Amygdala (tissue), 56 donors: ENCODE measurements around the gene DCLRE1A.

Experiments
- DNase-seq, 56 donors: peaks; one replicate each; lab custom pipeline; 2025; lab: John Stamatoyannopoulos, UW

The DCLRE1A gene

GRCh38 chr10:113854013-113854760 is at the start of gene DCLRE1A, which contains the start of gene NHLRC2:
DCLRE1A (minus strand) TSS chr10:113854082; CDS start chr10:113853182, 900 bp downstream.
NHLRC2 (plus strand) TSS chr10:113854661; CDS start chr10:113854873, 212 bp downstream.
- peak in 55 of 56 donors; percentile 4 to 82 (median 67) for DNase-seq

DNA sequence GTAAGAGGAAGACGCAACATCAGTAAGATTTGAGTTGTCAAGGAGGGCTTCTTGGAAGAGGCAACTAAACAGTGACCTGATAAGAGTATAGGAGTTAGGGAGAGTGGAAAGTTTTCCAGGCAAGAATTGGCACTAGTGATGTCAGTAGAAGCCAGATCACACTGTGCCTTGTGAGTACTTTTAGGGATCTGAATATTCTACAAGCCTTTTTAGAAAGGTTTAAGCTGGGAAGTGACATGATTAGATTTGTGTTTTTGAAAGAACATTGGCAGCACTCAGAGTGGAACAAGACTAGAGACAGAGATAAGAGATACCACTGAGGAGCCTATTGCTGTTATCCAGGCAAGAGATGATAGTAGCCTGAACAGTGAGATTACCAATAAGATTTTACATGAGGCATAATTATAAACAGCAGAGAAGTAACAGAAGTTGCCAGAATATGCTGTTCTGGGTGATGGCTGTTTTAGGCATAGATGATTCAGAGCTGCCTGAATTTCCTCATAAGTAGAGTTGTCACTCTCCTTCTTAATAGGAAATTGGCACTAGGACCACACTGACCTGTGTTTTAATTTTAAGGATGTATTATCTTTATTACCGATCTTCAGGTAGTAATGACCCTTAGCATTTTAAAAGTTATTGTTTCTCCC is 46.2 kb upstream of the DCLRE1A start:
- no peak for DNase-seq

GRCh38 chr10:113897693-113898618 is 44.1 kb upstream of the DCLRE1A start:
- peak in 11 of 56 donors; percentile 1 to 12 (median 8) for DNase-seq

- DNase-seq = no peak
Observed at GRCh38 chr10:113895018-113895417, 41.1 kb upstream of the DCLRE1A start.

DNA sequence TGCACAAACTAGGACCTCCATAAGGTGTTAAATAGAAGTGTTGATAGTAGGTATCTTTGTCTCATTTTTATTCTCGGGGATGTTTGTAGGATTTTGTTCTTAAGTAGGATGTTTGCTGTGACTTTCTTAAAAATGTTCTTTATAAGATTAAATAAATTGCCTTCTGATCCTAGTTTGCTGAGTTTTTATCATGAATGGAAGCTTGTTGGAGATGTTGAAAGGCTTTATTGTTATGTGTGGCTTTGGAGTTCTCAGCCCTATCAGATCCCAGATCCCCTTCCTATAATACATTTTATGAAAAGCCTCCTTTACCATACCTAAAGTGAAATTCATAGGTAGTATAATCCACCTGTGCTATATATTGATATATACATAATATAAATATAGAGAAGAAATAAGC is 40.7 kb upstream of the DCLRE1A start:
- no peak for DNase-seq

DNA sequence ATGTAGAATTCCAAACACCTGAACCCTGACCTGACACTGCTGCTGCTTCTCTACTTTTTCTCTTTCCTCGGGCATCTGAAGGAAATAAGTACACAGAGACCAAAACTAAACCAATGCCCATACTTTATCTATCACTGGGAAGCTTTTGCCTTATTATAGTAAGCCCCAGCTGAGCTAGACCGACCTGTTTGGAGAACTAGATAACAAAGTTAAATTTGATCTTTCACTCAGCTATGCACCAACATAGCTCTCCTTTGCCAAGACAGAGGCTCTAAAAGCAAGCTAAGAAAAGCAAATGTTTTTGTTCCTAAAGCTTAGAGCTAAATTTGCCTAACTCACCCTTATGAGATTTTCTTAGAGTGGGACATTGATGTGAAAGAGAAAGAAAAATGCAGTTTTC is 39.7 kb upstream of the DCLRE1A start:
- no peak for DNase-seq

GRCh38 chr10:113891476-113891875 is 37.6 kb upstream of the DCLRE1A start:
- DNase-seq = peak in 18 of 56 donors; percentile 1 to 58 (median 10)

DNA sequence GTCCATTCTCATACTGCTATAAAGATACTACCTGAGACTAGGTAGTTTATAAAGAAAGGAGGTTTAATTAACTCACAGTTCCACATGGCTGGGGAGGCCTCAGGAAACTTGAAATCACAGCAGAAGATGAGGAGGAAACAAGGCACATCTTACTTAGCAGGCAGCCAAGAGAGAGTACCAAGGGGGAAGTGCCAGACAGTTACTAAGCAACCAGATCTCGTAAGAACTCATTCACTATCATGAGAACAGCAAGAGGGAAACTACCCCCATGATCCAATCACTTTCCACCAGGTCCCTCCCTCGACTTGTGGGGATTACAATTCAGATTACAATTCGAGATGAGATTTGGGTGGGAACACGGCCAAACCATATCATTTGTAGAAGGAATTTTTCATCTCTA is 36.9 kb upstream of the DCLRE1A start:
- no peak for DNase-seq

DNA sequence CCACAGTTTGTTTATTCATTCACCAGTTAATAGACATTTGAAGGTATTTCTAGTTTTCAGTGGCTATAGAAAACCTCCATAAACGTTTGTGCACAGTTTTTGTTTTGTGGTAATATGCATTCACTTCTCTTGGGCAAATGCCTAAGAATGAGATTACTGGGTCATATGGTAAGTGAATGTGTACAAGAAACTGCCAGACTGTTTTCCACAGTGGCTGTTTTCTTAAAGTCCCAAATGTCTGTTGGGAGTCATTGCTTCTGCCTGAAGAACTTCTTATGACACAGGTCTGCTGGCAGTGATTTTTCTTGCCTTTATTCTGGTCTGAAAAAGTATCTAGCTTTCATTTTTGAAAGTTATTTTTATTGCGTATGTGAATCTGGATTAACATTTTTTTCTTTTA is 36.0 kb upstream of the DCLRE1A start:
- no peak for DNase-seq

DNA sequence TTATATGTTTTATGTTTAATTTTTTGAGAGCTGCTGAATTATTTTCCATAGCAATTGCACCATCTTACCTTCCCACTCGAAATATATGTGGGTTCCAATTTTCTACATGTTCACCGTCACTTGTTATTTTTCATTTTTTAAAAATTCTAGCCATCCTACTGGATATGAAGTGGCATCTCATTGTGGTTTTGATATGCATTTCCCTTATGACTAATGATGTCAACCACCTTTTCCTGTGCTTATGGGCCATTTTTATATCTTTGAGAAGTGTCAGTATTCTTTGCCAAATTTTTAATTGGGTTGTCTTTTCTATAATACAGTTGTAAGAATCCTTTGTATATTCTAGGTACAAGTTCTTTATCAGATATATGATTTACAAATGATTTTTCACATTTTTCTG is 28.4 kb upstream of the DCLRE1A start:
- DNase-seq = no peak

DNA sequence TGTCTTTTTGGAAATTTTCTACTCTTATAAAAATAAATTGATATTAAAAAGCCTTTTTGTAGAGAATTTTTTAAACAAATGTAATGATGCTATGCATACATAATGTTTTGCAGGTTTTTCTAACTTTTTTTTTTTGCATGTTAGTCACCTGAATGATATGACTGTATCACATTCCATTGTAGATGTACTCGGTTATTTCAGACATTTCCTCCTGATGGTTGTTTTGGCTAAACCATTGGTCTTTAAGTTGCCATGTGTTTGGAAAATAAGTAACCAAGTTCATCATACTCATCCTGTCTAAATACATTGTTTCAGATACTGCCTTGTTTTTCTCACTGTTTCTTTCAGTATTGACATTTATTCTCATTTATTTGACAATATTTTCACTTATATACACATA is 26.4 kb upstream of the DCLRE1A start:
- no peak for DNase-seq

DNA sequence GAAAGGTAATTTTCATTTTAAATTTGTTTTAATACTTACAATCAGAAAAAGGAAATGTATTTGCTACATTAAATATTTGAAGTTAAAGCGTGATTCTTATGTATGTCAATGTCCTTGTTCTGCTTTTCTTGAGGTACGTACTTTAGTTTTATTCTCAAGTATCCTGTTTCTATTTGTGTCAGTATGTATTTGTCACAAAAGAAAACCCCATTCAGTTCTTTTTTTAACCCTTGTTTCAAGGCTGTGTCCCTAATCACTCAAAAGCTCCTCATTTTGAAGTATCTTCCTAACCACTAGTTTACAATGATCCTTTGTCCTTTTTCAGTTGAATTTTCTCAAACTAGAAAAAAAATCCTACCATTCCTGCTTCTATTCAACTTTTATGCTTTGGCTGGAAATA is 25.8 kb upstream of the DCLRE1A start:
- no peak for DNase-seq

DNA sequence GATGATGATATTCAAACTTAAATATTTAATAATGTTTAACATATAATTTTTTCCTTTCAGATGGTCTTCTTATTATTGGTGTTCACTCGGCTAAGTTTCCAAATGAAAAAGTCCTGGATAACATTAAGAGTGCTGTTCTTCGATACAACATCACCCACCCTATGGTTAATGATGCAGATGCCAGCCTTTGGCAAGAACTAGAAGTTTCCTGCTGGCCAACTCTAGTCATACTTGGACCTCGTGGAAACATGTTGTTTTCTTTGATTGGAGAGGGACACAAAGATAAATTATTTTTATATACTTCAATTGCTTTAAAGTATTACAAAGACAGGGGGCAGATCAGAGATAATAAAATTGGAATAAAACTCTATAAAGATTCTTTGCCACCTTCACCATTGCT is 22.6 kb upstream of the DCLRE1A start:
- DNase-seq = no peak

GRCh38 chr10:113875212-113875611 is 21.3 kb upstream of the DCLRE1A start:
- DNase-seq = no peak

DNA sequence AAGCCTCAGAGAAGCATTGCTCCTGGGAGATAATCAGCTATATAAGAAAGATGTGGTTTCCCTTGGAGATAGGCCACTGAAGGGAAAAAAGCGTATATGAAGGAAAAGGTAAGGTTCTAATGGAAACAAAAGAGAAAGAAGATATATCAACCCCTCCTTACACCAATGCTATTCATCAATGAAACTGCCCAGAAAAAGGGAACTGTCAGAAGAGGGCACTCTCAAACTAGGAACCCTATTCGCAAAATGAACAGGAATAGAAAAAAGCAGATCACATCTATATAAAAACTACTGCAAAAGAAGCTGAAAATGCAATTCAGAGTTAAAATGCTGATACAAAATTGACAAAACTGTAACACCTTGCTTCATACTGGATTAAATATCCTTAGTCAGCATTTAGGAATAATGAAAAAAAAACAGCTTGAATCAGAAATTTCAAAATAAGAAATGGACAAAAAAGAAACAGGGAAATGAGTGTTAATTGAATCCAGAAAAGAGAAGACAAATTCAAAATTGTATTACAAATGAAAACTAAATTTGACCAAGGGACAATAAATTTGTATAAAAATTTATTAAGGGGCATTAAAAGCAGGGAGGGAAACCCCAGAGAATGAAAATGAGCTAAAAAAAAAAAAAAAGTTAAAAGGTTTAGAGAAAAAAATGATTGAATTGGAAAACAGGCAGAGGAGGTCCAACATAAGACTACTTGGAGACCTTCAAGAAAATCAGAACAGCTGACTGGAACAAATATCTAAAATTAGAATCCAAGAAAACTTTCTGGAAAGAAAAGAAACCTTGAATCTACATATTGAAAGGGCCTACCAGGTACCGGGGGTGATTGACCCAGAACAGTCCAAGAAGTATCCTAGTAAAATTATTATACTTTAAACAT is 18.5 kb upstream of the DCLRE1A start:
- no peak for DNase-seq

DNA sequence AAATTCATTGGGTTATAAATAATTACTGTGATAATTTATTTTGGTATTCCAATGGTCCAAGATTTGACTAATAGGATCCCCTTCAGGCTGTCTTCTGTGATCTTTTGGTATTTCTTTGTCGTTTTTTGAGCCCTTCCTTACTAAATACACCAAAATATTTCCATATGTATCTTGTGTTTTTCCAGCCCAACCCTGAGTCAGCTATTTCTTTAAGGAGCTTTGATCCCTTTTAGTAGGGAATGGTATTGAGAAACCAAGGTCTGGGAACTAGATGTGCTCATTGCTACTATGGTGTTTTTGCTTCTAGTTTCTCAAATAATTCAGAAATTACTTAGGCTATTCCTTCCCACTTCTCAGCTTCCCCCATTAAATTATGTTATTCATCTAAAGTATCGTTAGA is 15.9 kb upstream of the DCLRE1A start:
- DNase-seq = no peak

GRCh38 chr10:113867904-113868303 is 14.0 kb upstream of the DCLRE1A start:
- DNase-seq = no peak

- no peak for DNase-seq
Observed at GRCh38 chr10:113866551-113867394, 12.9 kb upstream of the DCLRE1A start.

GRCh38 chr10:113865901-113866300 is 12.0 kb upstream of the DCLRE1A start:
- no peak for DNase-seq
